Stimulated activated CD4-positive, alpha-beta T cell treated with anti-CD3 and anti-CD28 coated beads, Interleukin-12 subunit alpha, Interleukin-12 subunit beta, amount 100 ng/mL, for 48 hours (primary cell): Measurements from ENCODE around the gene TH.

ENCODE experiments used
- DNase-seq, 3 donors: peaks; one replicate each; pipeline ENCODE4 v3.0.0-alpha.2; 2020; ENCODE audit warnings: low read depth in 2 of 3, low spot score in 1 of 3

The TH gene

GRCh38 chr11:2171591-2172003, at the start of gene TH:
TSS of gene TH (minus strand) at chr11:2171815. CDS start at chr11:2171786, 29 bp downstream.
- DNase-seq = no peak

GRCh38 chr11:2221024-2221423, 49.4 kb upstream of the TH start:
- DNase-seq = no peak

- no peak for DNase-seq
These were observed 48.7 kb upstream of the TH start for GRCh38 chr11:2220173-2220771.

- DNase-seq = no peak
These were observed 47.9 kb upstream of the TH start for GRCh38 chr11:2219318-2220017.

- no peak for DNase-seq
These were observed 46.5 kb upstream of the TH start for GRCh38 chr11:2218031-2218633.

- no peak for DNase-seq
These were observed 45.8 kb upstream of the TH start for GRCh38 chr11:2217211-2218030.

- no peak for DNase-seq
These were observed 44.9 kb upstream of the TH start for GRCh38 chr11:2216400-2217064.

GRCh38 chr11:2215561-2216399, 44.2 kb upstream of the TH start:
- DNase-seq = no peak

GRCh38 chr11:2215230-2215560, 43.6 kb upstream of the TH start:
- DNase-seq = no peak

- no peak for DNase-seq
These were observed 43.1 kb upstream of the TH start for GRCh38 chr11:2214527-2215229.

GRCh38 chr11:2213890-2214526, 42.4 kb upstream of the TH start:
- no peak for DNase-seq

- DNase-seq = peak in 2 of 3 donors; percentile 12 to 32
These were observed 41.8 kb upstream of the TH start for GRCh38 chr11:2213384-2213842.

GRCh38 chr11:2212411-2213251, 41.0 kb upstream of the TH start:
- no peak for DNase-seq

GRCh38 chr11:2211113-2211971, 39.7 kb upstream of the TH start:
- DNase-seq = no peak

GRCh38 chr11:2210366-2211112, 38.9 kb upstream of the TH start:
- DNase-seq = no peak

- no peak for DNase-seq
These were observed 38.3 kb upstream of the TH start for GRCh38 chr11:2209900-2210321.

GRCh38 chr11:2209370-2209801, 37.8 kb upstream of the TH start:
- no peak for DNase-seq
